ENCODE measurements around the gene OR5AU1.
"Not testable (repeated sequence)": the region's sequence is repeated elsewhere in the genome, so short reads cannot be mapped to it uniquely, and the experiment has no call there.

The OR5AU1 gene

GRCh38 chr14:21165002-21165605 is 9.2 kb upstream of the OR5AU1 start:
- not testable (repeated sequence) for H3K4me1 ChIP-seq (ENCODE audit: control insufficient read depth, insufficient read depth, low read length); H3K4me3 ChIP-seq (ENCODE audit: low read depth, low read length); H3K9ac ChIP-seq (ENCODE audit: low read depth, low read length); H3K36me3 ChIP-seq (ENCODE audit: control insufficient read depth, insufficient read depth, low read length); H3K27me3 ChIP-seq (ENCODE audit: control insufficient read depth, insufficient read depth, low read length); H3K9me3 ChIP-seq (ENCODE audit: control insufficient read depth, insufficient read depth, low read length)

DNA sequence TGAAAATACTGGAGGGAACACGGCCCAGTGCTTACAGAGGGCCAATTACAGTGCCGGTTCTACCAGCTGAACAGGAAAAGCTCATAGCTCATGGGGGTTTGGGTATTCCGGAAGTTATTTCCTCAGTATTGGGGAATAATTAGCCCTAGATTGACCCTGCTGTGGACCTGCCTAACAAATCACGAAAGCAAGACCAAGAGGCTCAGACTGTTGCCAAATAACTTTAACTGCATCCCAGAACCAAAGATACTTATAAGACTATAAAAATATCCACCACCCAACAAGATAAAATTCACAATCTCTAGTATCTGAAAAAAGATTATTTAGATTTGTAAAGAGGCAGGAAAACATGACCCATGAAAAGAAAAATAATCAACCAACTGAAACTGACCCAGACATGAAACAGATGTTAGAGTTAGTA is 8.0 kb upstream of the OR5AU1 start:
- Histone ChIP-seq H3K4me1 (ENCODE audit: control insufficient read depth, insufficient read depth, low read length) (no peaks in the 10 kb centered on the region), H3K36me3 (ENCODE audit: control insufficient read depth, insufficient read depth, low read length) (no peaks in the 10 kb centered on the region), H3K9me3 (ENCODE audit: control insufficient read depth, insufficient read depth, low read length) (no peaks in the 10 kb centered on the region), H3K9ac (ENCODE audit: low read depth, low read length) (no peak overlapping the region), H3K27me3 (ENCODE audit: control insufficient read depth, insufficient read depth, low read length) (peaks cover 5% of the 10 kb centered on the region), H3K4me3 (ENCODE audit: low read depth, low read length) (no peak overlapping the region)

- Histone ChIP-seq H3K4me3 (ENCODE audit: low read depth, low read length) (no peak overlapping the region), H3K4me1 (ENCODE audit: control insufficient read depth, insufficient read depth, low read length) (no peaks in the 10 kb centered on the region), H3K27me3 (ENCODE audit: control insufficient read depth, insufficient read depth, low read length) (peaks cover 6% of the 10 kb centered on the region), H3K36me3 (ENCODE audit: control insufficient read depth, insufficient read depth, low read length) (no peaks in the 10 kb centered on the region), H3K9me3 (ENCODE audit: control insufficient read depth, insufficient read depth, low read length) (no peaks in the 10 kb centered on the region), H3K9ac (ENCODE audit: low read depth, low read length) (no peak overlapping the region)
Measured at GRCh38 chr14:21162081-21162480, 6.2 kb upstream of the OR5AU1 start.

DNA sequence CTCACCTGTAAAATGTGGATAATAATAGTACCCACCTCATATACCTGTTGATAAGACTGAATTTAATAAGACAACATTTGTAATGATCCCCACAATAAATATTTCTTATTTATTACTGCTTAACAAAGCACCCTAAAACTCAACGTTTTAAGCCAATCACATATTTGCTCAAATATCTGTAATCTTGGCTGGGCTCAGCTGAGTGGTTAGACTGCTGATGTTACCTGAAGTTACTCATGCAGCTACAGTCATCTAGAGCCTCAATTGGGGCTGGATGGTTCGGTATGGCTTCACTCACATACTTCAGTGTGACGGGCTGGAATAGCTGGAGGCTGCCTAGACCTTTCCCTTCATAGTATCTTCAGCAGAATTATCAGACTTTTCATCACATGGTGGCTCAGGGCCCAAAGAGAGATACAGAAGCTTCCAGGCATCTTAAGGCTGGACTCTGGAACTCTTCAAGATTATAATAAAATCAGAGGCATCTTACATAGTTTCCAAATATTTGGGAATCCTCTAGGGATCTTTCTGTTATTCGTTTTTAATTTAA is 4.3 kb upstream of the OR5AU1 start:
- Histone ChIP-seq H3K4me3 (ENCODE audit: low read depth, low read length) (no peak overlapping the region), H3K36me3 (ENCODE audit: control insufficient read depth, insufficient read depth, low read length) (no peaks in the 10 kb centered on the region), H3K27me3 (ENCODE audit: control insufficient read depth, insufficient read depth, low read length) (peaks cover 10% of the 10 kb centered on the region), H3K4me1 (ENCODE audit: control insufficient read depth, insufficient read depth, low read length) (no peaks in the 10 kb centered on the region), H3K9me3 (ENCODE audit: control insufficient read depth, insufficient read depth, low read length) (no peaks in the 10 kb centered on the region), H3K9ac (ENCODE audit: low read depth, low read length) (no peak overlapping the region)

DNA sequence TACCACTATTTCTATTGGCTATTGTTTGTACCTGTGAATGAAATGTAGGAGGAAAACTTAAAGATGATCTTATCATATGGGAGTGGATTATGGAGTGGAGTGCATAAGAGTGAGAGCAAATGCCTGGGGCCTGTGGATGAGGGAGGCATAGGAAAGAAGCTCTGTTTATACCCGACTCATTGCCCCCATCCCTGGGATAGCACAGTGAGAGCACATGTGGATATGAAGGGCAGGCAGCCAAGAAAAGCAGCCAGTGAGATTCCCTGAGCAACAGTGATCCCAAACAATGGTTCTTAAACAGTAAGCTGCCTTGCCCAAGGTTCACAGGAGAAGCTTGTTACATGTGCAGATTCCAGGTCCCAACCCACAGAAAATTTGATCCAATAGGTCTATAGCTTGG is 2.3 kb upstream of the OR5AU1 start:
- not testable (repeated sequence) for H3K27me3 ChIP-seq (ENCODE audit: control insufficient read depth, insufficient read depth, low read length); H3K9ac ChIP-seq (ENCODE audit: low read depth, low read length)

DNA sequence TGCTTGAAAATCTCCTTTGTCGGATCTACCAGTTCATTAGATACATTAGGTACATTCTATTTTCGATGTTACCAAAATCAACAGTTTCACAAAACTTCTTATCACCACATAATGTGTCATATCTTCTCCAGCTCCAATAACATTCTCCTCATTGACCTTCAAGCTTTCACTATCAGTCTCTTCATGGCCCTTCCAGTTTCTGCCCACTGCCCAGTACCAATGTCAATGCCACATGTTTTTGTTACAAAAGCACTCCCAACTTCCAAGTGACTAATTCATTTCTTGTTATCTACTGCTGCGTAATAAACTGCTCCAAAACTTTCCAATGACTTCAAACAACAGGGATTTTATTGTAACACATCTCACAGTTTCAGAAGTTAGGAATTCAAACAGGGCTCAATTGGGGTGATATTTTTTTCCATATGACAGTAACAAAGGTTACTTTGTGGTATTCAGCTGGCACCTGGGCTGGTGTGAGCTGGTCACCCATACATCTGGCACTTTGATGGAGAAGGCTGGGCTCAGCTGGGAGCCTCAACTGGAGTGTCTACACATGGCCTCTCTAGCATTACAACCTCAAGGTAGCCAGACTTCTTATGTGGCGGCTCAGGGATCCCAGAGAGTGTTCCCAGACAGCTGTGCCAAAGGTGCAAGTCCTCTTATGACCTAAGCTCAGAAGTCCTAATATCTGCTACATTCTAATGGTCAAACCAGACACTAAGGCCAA is 6.1 kb downstream of the OR5AU1 start:
- Histone ChIP-seq H3K9ac (ENCODE audit: low read depth, low read length) (no peak overlapping the region), H3K4me1 (ENCODE audit: control insufficient read depth, insufficient read depth, low read length) (no peaks in the 10 kb centered on the region), H3K4me3 (ENCODE audit: low read depth, low read length) (no peak overlapping the region), H3K27me3 (ENCODE audit: control insufficient read depth, insufficient read depth, low read length) (no peaks in the 10 kb centered on the region), H3K36me3 (ENCODE audit: control insufficient read depth, insufficient read depth, low read length) (no peaks in the 10 kb centered on the region), H3K9me3 (ENCODE audit: control insufficient read depth, insufficient read depth, low read length) (no peaks in the 10 kb centered on the region)

More for the DNA sequence above, 2.3 kb upstream of the OR5AU1 start:
- not testable (repeated sequence) for H3K4me3 ChIP-seq (ENCODE audit: low read depth, low read length); H3K4me1 ChIP-seq (ENCODE audit: control insufficient read depth, insufficient read depth, low read length); H3K9me3 ChIP-seq (ENCODE audit: control insufficient read depth, insufficient read depth, low read length); H3K36me3 ChIP-seq (ENCODE audit: control insufficient read depth, insufficient read depth, low read length)

DNA sequence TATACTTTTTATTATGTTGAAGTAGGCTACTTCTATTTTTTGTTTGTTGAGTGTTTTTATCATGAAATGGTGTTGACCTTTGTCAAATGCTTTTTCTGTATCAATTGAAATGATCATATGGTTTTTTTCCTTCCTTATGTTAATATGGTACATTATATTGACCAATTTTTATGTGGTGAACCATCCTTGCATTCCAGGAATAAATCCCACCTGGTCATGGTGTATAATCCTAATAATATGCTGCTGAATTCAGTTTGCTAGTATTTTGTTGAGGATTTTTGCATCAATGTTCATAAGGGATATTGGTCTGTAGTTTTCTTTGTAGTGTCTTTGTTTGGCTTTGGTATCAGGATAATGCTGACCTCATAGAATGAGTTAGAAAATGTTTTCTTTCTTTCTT is 10.4 kb downstream of the OR5AU1 start:
- no peaks in the 10 kb centered on the region for H3K27me3 ChIP-seq (ENCODE audit: control insufficient read depth, insufficient read depth, low read length)
- H3K9me3 ChIP-seq (ENCODE audit: control insufficient read depth, insufficient read depth, low read length): no peaks in the 10 kb centered on the region
- H3K36me3 ChIP-seq (ENCODE audit: control insufficient read depth, insufficient read depth, low read length): no peaks in the 10 kb centered on the region
- H3K9ac ChIP-seq (ENCODE audit: low read depth, low read length): no peak overlapping the region
- no peak overlapping the region for H3K4me3 ChIP-seq (ENCODE audit: low read depth, low read length)
- no peaks in the 10 kb centered on the region for H3K4me1 ChIP-seq (ENCODE audit: control insufficient read depth, insufficient read depth, low read length)

DNA sequence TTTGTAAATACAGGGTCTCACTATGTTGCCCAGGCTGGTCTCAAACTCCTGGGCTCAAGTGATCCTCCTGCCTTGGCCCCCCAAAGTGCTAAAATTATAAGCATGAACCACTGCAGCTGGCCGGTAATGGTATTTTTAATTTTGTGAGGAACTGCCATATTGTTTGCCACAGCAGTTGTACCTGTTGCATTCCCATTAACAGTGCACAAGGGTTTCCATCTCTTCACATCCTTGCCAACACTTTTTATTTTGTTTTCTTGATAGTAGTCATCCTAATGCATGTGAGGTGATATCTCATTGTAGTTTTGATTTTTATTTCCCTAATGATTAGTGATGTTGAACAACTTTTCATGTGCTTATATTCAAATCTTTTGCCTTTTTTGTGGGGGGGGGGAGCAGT is 13.5 kb downstream of the OR5AU1 start:
- Histone ChIP-seq H3K4me1 (ENCODE audit: control insufficient read depth, insufficient read depth, low read length) (no peaks in the 10 kb centered on the region), H3K9ac (ENCODE audit: low read depth, low read length) (no peak overlapping the region), H3K27me3 (ENCODE audit: control insufficient read depth, insufficient read depth, low read length) (no peaks in the 10 kb centered on the region), H3K36me3 (ENCODE audit: control insufficient read depth, insufficient read depth, low read length) (no peaks in the 10 kb centered on the region), H3K9me3 (ENCODE audit: control insufficient read depth, insufficient read depth, low read length) (no peaks in the 10 kb centered on the region), H3K4me3 (ENCODE audit: low read depth, low read length) (no peak overlapping the region)

GRCh38 chr14:21136024-21136423 is 19.8 kb downstream of the OR5AU1 start:
- Histone ChIP-seq H3K36me3 (ENCODE audit: control insufficient read depth, insufficient read depth, low read length) (no peaks in the 10 kb centered on the region), H3K9ac (ENCODE audit: low read depth, low read length) (no peak overlapping the region), H3K9me3 (ENCODE audit: control insufficient read depth, insufficient read depth, low read length) (no peaks in the 10 kb centered on the region), H3K4me3 (ENCODE audit: low read depth, low read length) (no peak overlapping the region), H3K27me3 (ENCODE audit: control insufficient read depth, insufficient read depth, low read length) (no peaks in the 10 kb centered on the region), H3K4me1 (ENCODE audit: control insufficient read depth, insufficient read depth, low read length) (no peaks in the 10 kb centered on the region)

- H3K9me3 ChIP-seq (ENCODE audit: control insufficient read depth, insufficient read depth, low read length): no peaks in the 10 kb centered on the region
- H3K36me3 ChIP-seq (ENCODE audit: control insufficient read depth, insufficient read depth, low read length): no peaks in the 10 kb centered on the region
- no peaks in the 10 kb centered on the region for H3K27me3 ChIP-seq (ENCODE audit: control insufficient read depth, insufficient read depth, low read length)
- no peaks in the 10 kb centered on the region for H3K4me1 ChIP-seq (ENCODE audit: control insufficient read depth, insufficient read depth, low read length)
- H3K9ac ChIP-seq (ENCODE audit: low read depth, low read length): no peak overlapping the region
- H3K4me3 ChIP-seq (ENCODE audit: low read depth, low read length): no peak overlapping the region
Measured at GRCh38 chr14:21133901-21134300, 22.0 kb downstream of the OR5AU1 start.

GRCh38 chr14:21123429-21123828 is 32.4 kb downstream of the OR5AU1 start:
- Histone ChIP-seq H3K4me1 (ENCODE audit: control insufficient read depth, insufficient read depth, low read length) (no peaks in the 10 kb centered on the region), H3K36me3 (ENCODE audit: control insufficient read depth, insufficient read depth, low read length) (no peaks in the 10 kb centered on the region), H3K4me3 (ENCODE audit: low read depth, low read length) (no peak overlapping the region), H3K9me3 (ENCODE audit: control insufficient read depth, insufficient read depth, low read length) (no peaks in the 10 kb centered on the region), H3K9ac (ENCODE audit: low read depth, low read length) (no peak overlapping the region), H3K27me3 (ENCODE audit: control insufficient read depth, insufficient read depth, low read length) (no peaks in the 10 kb centered on the region)

DNA sequence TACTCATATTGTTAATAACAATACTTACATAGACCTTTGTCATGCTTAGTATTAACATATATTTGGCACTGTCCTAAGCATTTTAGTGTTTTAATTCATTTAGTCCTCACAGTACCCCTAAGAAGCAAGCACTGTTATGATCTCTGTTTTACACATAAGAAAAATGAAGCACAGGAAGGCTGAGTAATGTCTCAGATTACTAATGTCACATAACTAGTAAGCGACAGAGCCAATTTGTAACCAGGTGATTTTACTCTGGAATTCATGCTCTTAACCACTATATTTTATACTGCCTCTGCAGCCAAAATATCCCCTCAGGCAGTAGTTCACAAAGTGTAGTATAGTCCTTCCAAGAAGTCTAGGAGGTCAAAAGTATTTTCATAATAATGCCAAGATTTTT is 34.7 kb downstream of the OR5AU1 start:
- no peak overlapping the region for H3K4me3 ChIP-seq (ENCODE audit: low read depth, low read length)
- H3K9ac ChIP-seq (ENCODE audit: low read depth, low read length): no peak overlapping the region
- H3K9me3 ChIP-seq (ENCODE audit: control insufficient read depth, insufficient read depth, low read length): no peaks in the 10 kb centered on the region
- no peaks in the 10 kb centered on the region for H3K27me3 ChIP-seq (ENCODE audit: control insufficient read depth, insufficient read depth, low read length)
- H3K4me1 ChIP-seq (ENCODE audit: control insufficient read depth, insufficient read depth, low read length): peaks cover 5% of the 10 kb centered on the region
- H3K36me3 ChIP-seq (ENCODE audit: control insufficient read depth, insufficient read depth, low read length): no peaks in the 10 kb centered on the region
